Non-pigmented ciliary epithelial cell (primary cell): ENCODE results near the gene ATOH8.
A peak's percentile ranks its signal among the peaks of the same experiment; 100 is the strongest.
"Not testable (repeated sequence)": the region's sequence is repeated elsewhere in the genome, so short reads cannot be mapped to it uniquely, and the experiment has no call there.

Source experiments
- DNase-seq: peaks from one replicate; pipeline ENCODE4 v3.0.0-alpha.2; 2010; ENCODE audit warnings: low read depth

ATOH8 gene

GRCh38 chr2:85753525-85754312 is at the start of gene ATOH8:
TSS of gene ATOH8 (plus strand) at chr2:85753991. CDS start at chr2:85754190, 199 bp downstream.
- no peak for DNase-seq

- DNase-seq: no peak
Measured at GRCh38 chr2:85704038-85704437, 49.8 kb upstream of the ATOH8 start.

- DNase-seq: no peak
Measured at GRCh38 chr2:85704800-85705679, 48.8 kb upstream of the ATOH8 start.

- DNase-seq: peak; percentile 93
Measured at GRCh38 chr2:85705680-85706039, 48.1 kb upstream of the ATOH8 start.

GRCh38 chr2:85706063-85706462 is 47.7 kb upstream of the ATOH8 start:
- DNase-seq: no peak

GRCh38 chr2:85706599-85707296 is 47.0 kb upstream of the ATOH8 start:
- no peak for DNase-seq

GRCh38 chr2:85707304-85707703 is 46.5 kb upstream of the ATOH8 start:
- peak; percentile 85 for DNase-seq

- no peak for DNase-seq
Measured at GRCh38 chr2:85708641-85709040, 45.1 kb upstream of the ATOH8 start.

GRCh38 chr2:85709401-85709811 is 44.4 kb upstream of the ATOH8 start:
- no peak for DNase-seq

GRCh38 chr2:85710687-85711577 is 42.9 kb upstream of the ATOH8 start:
- DNase-seq: no peak

- no peak for DNase-seq
Measured at GRCh38 chr2:85711578-85712060, 42.2 kb upstream of the ATOH8 start.

GRCh38 chr2:85712336-85712735 is 41.5 kb upstream of the ATOH8 start:
- no peak for DNase-seq

GRCh38 chr2:85712849-85713612 is 40.8 kb upstream of the ATOH8 start:
- no peak for DNase-seq

- no peak for DNase-seq
Measured at GRCh38 chr2:85713836-85714235, 40.0 kb upstream of the ATOH8 start.

GRCh38 chr2:85714421-85714820 is 39.4 kb upstream of the ATOH8 start:
- not testable (repeated sequence) for DNase-seq

GRCh38 chr2:85714841-85715240 is 39.0 kb upstream of the ATOH8 start:
- no peak for DNase-seq

- DNase-seq: no peak
Measured at GRCh38 chr2:85716346-85716914, 37.4 kb upstream of the ATOH8 start.

- no peak for DNase-seq
Measured at GRCh38 chr2:85717308-85718008, 36.3 kb upstream of the ATOH8 start.

- DNase-seq: no peak
Measured at GRCh38 chr2:85718009-85718391, 35.8 kb upstream of the ATOH8 start.
